ENCODE results near the gene ZFP69B. TPM values are rescaled to one million over a fixed set of nuclear protein-coding genes. Genes with fewer than 3 reads are reported as not detected.

Gene ZFP69B
- total RNA-seq, 5 donors from 2014 or later (not counting 1 experiment from before 2014, with no cell fraction given) = 3.1 to 12.5 (median 7.5) TPM

GRCh38 chr1:40421431-40422384 is 28.6 kb upstream of the ZFP69B start:
- no peak overlapping the region for H3K4me3 Mint-ChIP-seq
- ChIA-PET CTCF (interaction anchor here (0.6 to 1.0 kb wide), 3 partner anchors 12 to 278 kb away, joined by 3 to 12 read pairs (median 3); no protein-coding TSS in a partner anchor), POLR2A (interaction anchor here in 1 of 2 donors (0.6 kb wide), 1 partner anchor 271 kb away, joined by 7 read pairs; no protein-coding TSS in a partner anchor)

GRCh38 chr1:40422630-40423263 is 27.5 kb upstream of the ZFP69B start:
- no peak for ATAC-seq (replicated peaks in 1 of 4)
- DNase-seq = no peak
- 93% methylated on average over 3 of the region's 11 CpGs for WGBS (ENCODE audit: insufficient coverage)
- H3K27ac ChIP-seq (ENCODE audit: low read length) = no peak overlapping the region
- Mint-ChIP-seq H3K27ac (no peak overlapping the region), H3K4me3 (no peak overlapping the region), H3K4me1 (peaks cover 8 to 22% (median 8%) of the 10 kb centered on the region in 3 donors), H3K36me3 (peaks cover 74% of the 10 kb centered on the region), H3K27me3 (no peaks in the 10 kb centered on the region), H3K9me3 (peaks cover 0 to 4% (median 0%) of the 10 kb centered on the region in 3 donors)
- no peaks in the 10 kb centered on the region for H3K27me3 ChIP-seq (replicated peaks in 1 of 2; ENCODE audit: control insufficient read depth in 2 of 2, extremely low read depth in 1 of 2, insufficient read depth in 2 of 2, low read length in 1 of 2)
- H3K4me3 ChIP-seq (ENCODE audit: control insufficient read depth in 1 of 2, extremely low read depth in 1 of 2, low read length in 1 of 2) = no peak overlapping the region
- no peaks in the 10 kb centered on the region for H3K9me3 ChIP-seq
- ChIA-PET CTCF (no interaction called here), POLR2A (interaction anchor here in 1 of 2 donors (0.5 kb wide), 1 partner anchor 272 kb away, joined by 3 read pairs; no protein-coding TSS in a partner anchor)
- H3K4me1 ChIP-seq (ENCODE audit: control insufficient read depth in 1 of 2, extremely low read depth in 1 of 2, insufficient read depth in 2 of 2, low read length in 2 of 2) = no peaks in the 10 kb centered on the region
- peaks cover 4 to 67% of the 10 kb centered on the region in 2 donors for H3K36me3 ChIP-seq (ENCODE audit: control insufficient read depth in 2 of 2, extremely low read depth in 1 of 2, insufficient read depth in 1 of 2, low read length in 1 of 2)

More at GRCh38 chr1:40421431-40422384, 28.6 kb upstream of the ZFP69B start:
- Mint-ChIP-seq H3K27ac (peak overlapping the region; percentile 56 to 69), H3K4me1 (peaks cover 8 to 28% (median 8%) of the 10 kb centered on the region in 3 donors), H3K9me3 (peaks cover 0 to 4% (median 0%) of the 10 kb centered on the region in 3 donors), H3K27me3 (no peaks in the 10 kb centered on the region), H3K36me3 (peaks cover 83% of the 10 kb centered on the region)
- DNase-seq (no peak), ATAC-seq (replicated peaks in 1 of 4) (no peak)
- no peak overlapping the region for H3K4me3 ChIP-seq (ENCODE audit: control insufficient read depth in 1 of 2, extremely low read depth in 1 of 2, low read length in 1 of 2)
- H3K36me3 ChIP-seq (ENCODE audit: control insufficient read depth in 2 of 2, extremely low read depth in 1 of 2, insufficient read depth in 1 of 2, low read length in 1 of 2) = peaks cover 8 to 77% of the 10 kb centered on the region in 2 donors
- no peaks in the 10 kb centered on the region for H3K9me3 ChIP-seq
- WGBS (ENCODE audit: insufficient coverage) = 68% methylated on average over 3 of the region's 15 CpGs
- no peaks in the 10 kb centered on the region for H3K27me3 ChIP-seq (replicated peaks in 1 of 2; ENCODE audit: control insufficient read depth in 2 of 2, extremely low read depth in 1 of 2, insufficient read depth in 2 of 2, low read length in 1 of 2)
- H3K4me1 ChIP-seq (ENCODE audit: control insufficient read depth in 1 of 2, extremely low read depth in 1 of 2, insufficient read depth in 2 of 2, low read length in 2 of 2) = no peaks in the 10 kb centered on the region
- no peak overlapping the region for H3K27ac ChIP-seq (ENCODE audit: low read length)

DNA sequence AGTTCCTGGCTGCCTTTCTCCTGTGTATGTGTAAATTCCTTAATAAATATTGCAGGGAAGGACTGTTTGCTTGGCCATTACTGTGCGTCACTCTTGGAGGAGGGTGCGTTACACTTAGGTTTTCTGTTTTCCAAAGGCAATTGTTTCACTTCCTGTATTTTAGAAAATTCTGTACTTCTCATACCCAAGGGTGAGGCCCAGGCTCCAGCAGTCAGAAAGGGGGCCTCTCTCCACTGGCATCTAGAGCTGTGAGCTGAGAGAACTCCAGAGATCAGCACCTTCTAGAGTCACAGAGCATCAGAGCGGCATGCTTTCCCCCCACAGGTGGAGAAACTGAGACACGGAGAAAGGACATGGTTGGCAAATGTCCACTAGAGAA is 27.0 kb upstream of the ZFP69B start:
- ChIA-PET POLR2A (interaction anchor here in 1 of 2 donors (0.5 kb wide), 1 partner anchor 49 kb away, joined by 3 read pairs; no protein-coding TSS in a partner anchor), CTCF (no interaction called here)
- ATAC-seq (replicated peaks in 1 of 4) (no peak), DNase-seq (no peak)
- peaks cover 0 to 4% (median 0%) of the 10 kb centered on the region in 3 donors for H3K9me3 Mint-ChIP-seq
- 100% methylated on average over 1 of the region's 4 CpGs for WGBS (ENCODE audit: insufficient coverage)
- no peak overlapping the region for H3K27ac Mint-ChIP-seq
- no peak overlapping the region for H3K4me3 Mint-ChIP-seq
- H3K4me1 ChIP-seq (ENCODE audit: control insufficient read depth in 1 of 2, extremely low read depth in 1 of 2, insufficient read depth in 2 of 2, low read length in 2 of 2) = no peaks in the 10 kb centered on the region
- H3K27me3 ChIP-seq (replicated peaks in 1 of 2; ENCODE audit: control insufficient read depth in 2 of 2, extremely low read depth in 1 of 2, insufficient read depth in 2 of 2, low read length in 1 of 2) = no peaks in the 10 kb centered on the region
- peaks cover 4 to 62% of the 10 kb centered on the region in 2 donors for H3K36me3 ChIP-seq (ENCODE audit: control insufficient read depth in 2 of 2, extremely low read depth in 1 of 2, insufficient read depth in 1 of 2, low read length in 1 of 2)
- H3K36me3 Mint-ChIP-seq = peaks cover 69% of the 10 kb centered on the region
- H3K27me3 Mint-ChIP-seq = no peaks in the 10 kb centered on the region
- no peak overlapping the region for H3K27ac ChIP-seq (ENCODE audit: low read length)
- peaks cover 8 to 22% (median 8%) of the 10 kb centered on the region in 3 donors for H3K4me1 Mint-ChIP-seq
- no peak overlapping the region for H3K4me3 ChIP-seq (ENCODE audit: control insufficient read depth in 1 of 2, extremely low read depth in 1 of 2, low read length in 1 of 2)
- H3K9me3 ChIP-seq = no peaks in the 10 kb centered on the region

- peaks cover 5 to 22% (median 8%) of the 10 kb centered on the region in 3 donors for H3K4me1 Mint-ChIP-seq
- CTCF ChIA-PET = no interaction called here
- no peak overlapping the region for H3K4me3 ChIP-seq (ENCODE audit: control insufficient read depth in 1 of 2, extremely low read depth in 1 of 2, low read length in 1 of 2)
- peak overlapping the region in 1 of 2 donors; percentile 35 for H3K27ac Mint-ChIP-seq
- peaks cover 61% of the 10 kb centered on the region for H3K36me3 Mint-ChIP-seq
- WGBS (ENCODE audit: insufficient coverage) = 100% methylated on average over 4 of the region's 6 CpGs
- H3K36me3 ChIP-seq (ENCODE audit: control insufficient read depth in 2 of 2, extremely low read depth in 1 of 2, insufficient read depth in 1 of 2, low read length in 1 of 2) = peaks cover 4 to 54% of the 10 kb centered on the region in 2 donors
- POLR2A ChIA-PET = no interaction called here
- no peaks in the 10 kb centered on the region for H3K4me1 ChIP-seq (ENCODE audit: control insufficient read depth in 1 of 2, extremely low read depth in 1 of 2, insufficient read depth in 2 of 2, low read length in 2 of 2)
- no peaks in the 10 kb centered on the region for H3K9me3 ChIP-seq
- DNase-seq = no peak
- no peaks in the 10 kb centered on the region for H3K27me3 ChIP-seq (replicated peaks in 1 of 2; ENCODE audit: control insufficient read depth in 2 of 2, extremely low read depth in 1 of 2, insufficient read depth in 2 of 2, low read length in 1 of 2)
- ATAC-seq (replicated peaks in 1 of 4) = no peak
- H3K27ac ChIP-seq (ENCODE audit: low read length) = no peak overlapping the region
- no peaks in the 10 kb centered on the region for H3K27me3 Mint-ChIP-seq
- peaks cover 0 to 4% (median 0%) of the 10 kb centered on the region in 3 donors for H3K9me3 Mint-ChIP-seq
- no peak overlapping the region for H3K4me3 Mint-ChIP-seq
These were observed 26.2 kb upstream of the ZFP69B start for GRCh38 chr1:40423951-40424618.

DNA sequence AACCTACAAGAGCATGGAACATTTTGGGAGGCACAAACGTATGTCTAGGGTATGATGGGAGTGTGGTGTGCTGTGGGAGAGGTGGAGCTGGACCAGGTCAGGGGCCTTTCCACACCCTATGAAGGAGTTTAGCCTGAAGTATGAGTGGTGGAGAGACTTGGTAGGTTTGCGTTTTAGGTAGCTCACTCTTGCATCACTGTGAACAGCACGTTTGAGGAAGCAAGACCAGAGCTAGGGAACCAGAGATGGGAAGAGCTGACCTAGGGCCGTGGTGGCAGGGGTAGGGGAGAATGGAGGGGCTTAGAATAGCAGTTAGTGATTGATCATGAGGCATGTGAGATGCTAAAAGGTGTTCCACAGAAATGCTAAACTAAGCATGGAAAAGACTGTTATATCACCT is 25.1 kb upstream of the ZFP69B start:
- Mint-ChIP-seq H3K27ac (no peak overlapping the region), H3K4me1 (peaks cover 5 to 20% (median 8%) of the 10 kb centered on the region in 3 donors), H3K36me3 (peaks cover 53% of the 10 kb centered on the region), H3K4me3 (no peak overlapping the region), H3K27me3 (no peaks in the 10 kb centered on the region), H3K9me3 (peaks cover 0 to 4% (median 0%) of the 10 kb centered on the region in 3 donors)
- CTCF ChIA-PET = interaction anchor here (0.6 to 0.7 kb wide), 2 partner anchors 273 to 626 kb away, joined by 3 read pairs; no protein-coding TSS in a partner anchor
- WGBS (ENCODE audit: insufficient coverage) = 81% methylated on average over 4 of the region's 4 CpGs
- peaks cover 4 to 46% of the 10 kb centered on the region in 2 donors for H3K36me3 ChIP-seq (ENCODE audit: control insufficient read depth in 2 of 2, extremely low read depth in 1 of 2, insufficient read depth in 1 of 2, low read length in 1 of 2)
- H3K4me1 ChIP-seq (ENCODE audit: control insufficient read depth in 1 of 2, extremely low read depth in 1 of 2, insufficient read depth in 2 of 2, low read length in 2 of 2) = no peaks in the 10 kb centered on the region
- POLR2A ChIA-PET = interaction anchor here (0.6 to 0.7 kb wide), 4 partner anchors 13 to 275 kb away, joined by 3 to 6 read pairs (median 3); no protein-coding TSS in a partner anchor
- ATAC-seq (replicated peaks in 1 of 4) (peak in 1 of 4 experiments; percentile 12), DNase-seq (no peak)
- H3K4me3 ChIP-seq (ENCODE audit: control insufficient read depth in 1 of 2, extremely low read depth in 1 of 2, low read length in 1 of 2) = no peak overlapping the region
- H3K27me3 ChIP-seq (replicated peaks in 1 of 2; ENCODE audit: control insufficient read depth in 2 of 2, extremely low read depth in 1 of 2, insufficient read depth in 2 of 2, low read length in 1 of 2) = no peaks in the 10 kb centered on the region
- no peak overlapping the region for H3K27ac ChIP-seq (ENCODE audit: low read length)
- H3K9me3 ChIP-seq = no peaks in the 10 kb centered on the region

DNA sequence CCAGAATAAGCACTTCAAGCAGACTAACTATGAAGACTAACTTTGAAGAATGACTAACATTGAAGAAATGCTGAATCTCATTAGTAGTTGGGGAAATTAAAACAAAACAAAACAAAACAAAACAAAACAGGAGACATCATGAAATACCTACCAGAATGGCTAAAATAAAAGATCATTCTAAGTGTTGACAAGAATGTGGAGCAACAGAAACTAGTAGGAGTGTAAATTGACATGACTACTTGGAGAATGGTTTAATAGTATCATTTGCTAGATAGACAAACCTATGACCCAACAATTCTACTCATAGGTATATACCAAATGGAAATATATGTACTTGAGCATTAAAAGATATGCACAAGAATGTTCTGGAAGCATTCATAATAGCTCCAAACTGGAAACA is 18.9 kb upstream of the ZFP69B start:
- DNase-seq (no peak), ATAC-seq (replicated peaks in 1 of 4) (no peak)
- no peak overlapping the region for H3K4me3 ChIP-seq (ENCODE audit: control insufficient read depth in 1 of 2, extremely low read depth in 1 of 2, low read length in 1 of 2)
- H3K27ac ChIP-seq (ENCODE audit: low read length) = no peak overlapping the region
- H3K27me3 ChIP-seq (replicated peaks in 1 of 2; ENCODE audit: control insufficient read depth in 2 of 2, extremely low read depth in 1 of 2, insufficient read depth in 2 of 2, low read length in 1 of 2) = no peaks in the 10 kb centered on the region
- H3K4me1 ChIP-seq (ENCODE audit: control insufficient read depth in 1 of 2, extremely low read depth in 1 of 2, insufficient read depth in 2 of 2, low read length in 2 of 2) = no peaks in the 10 kb centered on the region
- Mint-ChIP-seq H3K36me3 (peaks cover 8% of the 10 kb centered on the region), H3K27ac (no peak overlapping the region), H3K27me3 (no peaks in the 10 kb centered on the region), H3K9me3 (no peaks in the 10 kb centered on the region), H3K4me3 (no peak overlapping the region), H3K4me1 (no peaks in the 10 kb centered on the region)
- ChIA-PET POLR2A (no interaction called here), CTCF (no interaction called here)
- no peaks in the 10 kb centered on the region for H3K9me3 ChIP-seq
- H3K36me3 ChIP-seq (ENCODE audit: control insufficient read depth in 2 of 2, extremely low read depth in 1 of 2, insufficient read depth in 1 of 2, low read length in 1 of 2) = no peaks in the 10 kb centered on the region

Measured in T-cell (primary cell).